Fibroblast of skin of back (primary cell): ENCODE results near the gene FOXO6.

ENCODE experiments used
- DNase-seq: peaks from one replicate; pipeline ENCODE4 v3.0.0-alpha.2; 2013

The FOXO6 gene

DNA sequence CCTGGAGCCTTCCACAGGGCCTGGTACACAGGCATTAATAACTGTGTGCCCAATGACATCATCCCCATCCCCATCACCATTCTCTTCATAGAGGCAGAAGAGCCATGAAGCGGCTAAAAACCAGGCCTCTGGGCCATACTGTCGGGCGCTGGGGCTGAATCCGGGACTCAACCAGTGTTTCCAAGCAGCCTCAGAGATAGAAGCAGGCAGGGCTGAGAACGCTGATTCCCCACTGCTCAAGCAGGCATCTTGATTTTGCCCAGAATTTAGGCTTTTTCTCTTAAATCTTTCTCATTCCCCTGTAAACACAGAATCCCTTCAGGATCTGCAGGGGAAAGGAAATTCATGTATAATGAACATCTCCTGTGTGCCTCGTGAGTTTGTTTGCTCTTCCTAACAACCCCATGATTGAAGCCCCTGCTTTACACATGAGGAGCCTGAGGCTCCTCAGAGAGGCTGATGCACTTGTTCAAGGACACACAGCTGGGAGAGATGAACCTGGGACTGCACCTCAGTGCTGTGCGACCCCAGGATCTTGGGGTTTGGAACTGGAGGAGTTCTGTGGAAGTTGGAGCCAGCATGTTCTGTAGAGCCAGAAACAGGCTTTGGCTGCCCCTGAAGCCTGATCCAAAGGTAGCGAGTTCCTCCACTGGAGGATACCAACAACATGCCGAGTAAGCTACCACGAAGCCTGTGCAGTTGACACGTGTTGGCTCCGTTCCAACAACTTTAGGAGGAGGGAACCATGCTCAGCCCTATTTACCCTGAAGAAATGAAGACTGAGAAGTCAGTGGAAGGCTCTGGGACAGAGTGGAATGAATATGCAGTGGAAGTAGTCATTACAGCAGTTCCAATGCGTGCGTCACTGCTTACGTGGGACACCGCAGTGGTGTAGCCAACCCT lies 67.8 kb downstream of the FOXO6 start:
- no peak for DNase-seq

DNA sequence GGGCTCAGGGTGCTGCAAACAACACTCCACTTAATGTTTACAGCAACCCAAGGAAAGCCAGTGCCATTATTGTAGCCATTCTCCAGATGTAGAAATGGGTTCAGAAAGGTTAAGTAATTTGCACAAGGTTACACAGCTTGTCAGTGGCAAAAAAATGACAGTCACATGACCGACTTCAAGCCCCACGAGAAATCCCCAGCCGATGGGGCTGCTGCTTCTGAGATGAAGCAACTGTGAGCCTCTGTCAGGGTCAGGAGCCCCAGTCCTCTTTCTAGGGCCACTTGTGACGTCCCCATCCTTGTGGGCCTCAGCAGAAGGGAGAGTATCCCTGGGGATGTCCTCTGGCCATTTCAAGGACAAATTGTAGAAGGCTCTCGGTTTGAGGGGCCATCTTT lies 68.4 kb downstream of the FOXO6 start:
- DNase-seq, result no peak

DNA sequence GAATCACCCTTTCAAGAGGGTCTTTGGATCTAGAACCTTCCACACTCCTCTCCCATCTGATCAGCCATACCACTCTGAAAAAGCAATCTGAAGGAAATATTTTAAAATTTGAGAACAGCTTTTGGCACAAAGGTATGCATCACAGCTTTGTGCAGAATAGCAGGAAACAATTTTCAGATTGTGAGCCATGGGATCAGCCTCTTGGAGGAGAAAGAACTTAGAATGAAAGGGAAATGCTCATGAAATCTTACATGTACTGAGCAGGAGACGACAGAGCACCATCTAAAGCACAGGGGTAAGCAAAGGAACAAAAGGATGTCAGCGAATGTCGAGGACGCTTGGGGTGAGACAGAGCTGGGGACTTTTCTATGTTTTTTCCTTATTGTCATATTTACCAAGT lies 68.8 kb downstream of the FOXO6 start:
- no peak for DNase-seq

DNA sequence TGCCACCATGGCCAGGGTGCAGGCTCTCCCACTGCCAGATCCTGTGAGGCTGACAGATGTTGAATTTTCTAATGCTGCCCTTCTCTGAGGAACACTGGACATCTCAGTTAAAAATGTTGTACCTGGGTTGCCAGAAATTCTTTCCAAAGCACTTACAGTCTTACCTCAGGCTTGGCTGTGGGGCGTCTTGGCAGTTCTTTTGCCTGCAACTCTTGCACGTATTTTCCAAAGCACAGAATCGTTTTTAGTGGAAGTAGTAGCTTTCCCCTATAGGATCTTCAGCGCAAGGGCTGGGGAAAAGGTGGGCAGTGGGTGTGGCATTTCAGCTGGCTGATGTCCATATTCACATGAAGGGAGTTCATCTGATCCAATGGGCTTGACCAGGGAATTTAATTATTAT lies 69.3 kb downstream of the FOXO6 start:
- no peak for DNase-seq

DNA sequence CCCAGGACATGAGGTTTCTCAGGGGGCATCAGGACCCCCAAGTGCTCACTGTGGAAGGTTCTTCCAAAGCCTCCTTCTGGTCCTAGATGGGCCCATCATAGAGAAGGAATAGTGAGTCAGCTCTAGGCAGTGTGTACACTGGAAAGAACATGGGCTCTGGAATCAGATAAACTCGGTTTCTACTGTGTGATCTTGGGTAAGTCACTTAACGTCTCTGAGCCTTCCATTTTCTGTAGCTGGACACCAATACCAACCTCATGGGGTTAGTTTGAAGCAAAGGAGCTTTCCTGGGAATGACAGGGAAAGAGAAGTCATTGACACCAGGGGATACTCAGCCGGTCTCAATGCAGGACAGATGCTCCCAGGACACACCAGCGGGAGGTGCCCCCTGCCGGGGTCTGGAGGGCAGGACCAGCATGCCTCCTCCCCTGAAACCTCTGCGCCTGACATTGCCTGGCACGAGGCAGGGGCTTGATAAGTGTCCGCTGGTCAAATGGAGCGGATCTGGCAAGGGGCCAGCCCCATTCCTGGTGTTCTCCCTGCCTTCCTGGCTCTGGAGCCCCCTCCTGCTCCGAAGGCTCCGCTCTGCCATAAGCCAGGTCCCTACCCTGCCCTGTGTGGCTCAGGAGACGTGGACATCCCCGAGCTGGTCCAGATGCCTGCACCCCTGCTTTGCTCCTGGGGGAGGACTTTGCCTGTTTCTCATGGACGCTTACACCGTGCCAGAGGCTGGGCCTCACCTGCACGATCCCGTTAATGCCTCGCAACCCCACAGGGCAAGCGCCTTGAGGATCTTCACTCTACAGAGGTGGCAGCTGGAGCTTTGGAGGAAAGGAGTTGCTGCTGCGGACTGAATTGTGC lies 70.5 kb downstream of the FOXO6 start:
- DNase-seq, result no peak
